AG04449 (cell line): ENCODE data around the gene TOLLIP.
"Not testable (repeated sequence)": the region's sequence is repeated elsewhere in the genome, so short reads cannot be mapped to it uniquely, and the experiment has no call there.

Experiments
- CTCF ChIA-PET: fragments of 350-600 bp; formaldehyde crosslinking; extraction: SDS; loops from one replicate; lab custom pipeline; 2021; ENCODE audit warnings: antibody characterized with exemption; lab: Yijun Ruan, JAX
- POLR2A ChIA-PET: fragments of 400-600, 350-600 bp; formaldehyde crosslinking; extraction: SDS; loops from one replicate; lab custom pipeline; 2020; ENCODE audit warnings: antibody characterized with exemption, inconsistent platforms; lab: Yijun Ruan, JAX
- DNase-seq: peaks from one replicate; pipeline ENCODE4 v3.0.0-alpha.2; 2010; ENCODE audit warnings: low read depth, low spot score
- H3K4me3 ChIP-seq: 2 replicates; pipeline ENCODE4 v1.5.1; 2011; ENCODE audit warnings: low read depth, mild to moderate bottlenecking, control low read depth, low read length
- TF ChIP-seq, protein P1 (sequence below): IDR thresholded peaks from one replicate; pipeline ENCODE4 v1.5.1; 2011; ENCODE audit warnings: mild to moderate bottlenecking, moderate library complexity, low read length, control low read depth, inconsistent platforms; ENCODE audit not compliant: insufficient read depth; ENCODE audit errors: missing control alignments

The TOLLIP gene

DNA sequence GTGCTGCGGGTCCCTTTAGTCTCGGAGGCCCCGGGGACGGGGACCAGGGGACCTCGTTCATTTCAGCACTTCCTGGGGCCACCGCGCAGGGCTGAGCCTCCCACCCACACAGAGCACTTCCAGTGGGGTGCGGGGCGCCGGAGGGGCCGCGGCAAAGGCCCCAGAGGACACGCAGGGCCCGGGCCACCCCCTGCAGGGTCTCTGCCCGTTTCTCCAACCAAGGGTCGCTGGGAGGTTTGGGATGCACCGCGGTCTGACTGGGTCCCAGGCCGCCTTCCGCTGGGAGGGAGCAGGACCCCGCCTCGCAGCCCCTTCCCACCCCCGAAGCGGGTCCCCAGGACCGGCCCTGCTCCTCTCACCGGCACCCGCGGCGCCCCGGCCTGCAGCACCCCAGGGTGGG is 37.5 kb downstream of the TOLLIP start:
- ChIA-PET CTCF (no interaction called here), POLR2A (no interaction called here)
- TF ChIP-seq, protein P1, sequence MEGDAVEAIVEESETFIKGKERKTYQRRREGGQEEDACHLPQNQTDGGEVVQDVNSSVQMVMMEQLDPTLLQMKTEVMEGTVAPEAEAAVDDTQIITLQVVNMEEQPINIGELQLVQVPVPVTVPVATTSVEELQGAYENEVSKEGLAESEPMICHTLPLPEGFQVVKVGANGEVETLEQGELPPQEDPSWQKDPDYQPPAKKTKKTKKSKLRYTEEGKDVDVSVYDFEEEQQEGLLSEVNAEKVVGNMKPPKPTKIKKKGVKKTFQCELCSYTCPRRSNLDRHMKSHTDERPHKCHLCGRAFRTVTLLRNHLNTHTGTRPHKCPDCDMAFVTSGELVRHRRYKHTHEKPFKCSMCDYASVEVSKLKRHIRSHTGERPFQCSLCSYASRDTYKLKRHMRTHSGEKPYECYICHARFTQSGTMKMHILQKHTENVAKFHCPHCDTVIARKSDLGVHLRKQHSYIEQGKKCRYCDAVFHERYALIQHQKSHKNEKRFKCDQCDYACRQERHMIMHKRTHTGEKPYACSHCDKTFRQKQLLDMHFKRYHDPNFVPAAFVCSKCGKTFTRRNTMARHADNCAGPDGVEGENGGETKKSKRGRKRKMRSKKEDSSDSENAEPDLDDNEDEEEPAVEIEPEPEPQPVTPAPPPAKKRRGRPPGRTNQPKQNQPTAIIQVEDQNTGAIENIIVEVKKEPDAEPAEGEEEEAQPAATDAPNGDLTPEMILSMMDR = no peak
- DNase-seq = no peak
- H3K4me3 ChIP-seq = no peak overlapping the region

GRCh38 chr11:1271406-1271805 is 38.0 kb downstream of the TOLLIP start:
- POLR2A ChIA-PET = no interaction called here
- DNase-seq = no peak
- CTCF ChIA-PET = no interaction called here
- TF ChIP-seq, protein P1 = no peak
- H3K4me3 ChIP-seq = no peak overlapping the region

- ChIA-PET POLR2A (no interaction called here), CTCF (no interaction called here)
- no peak overlapping the region for H3K4me3 ChIP-seq
- TF ChIP-seq, protein P1 = no peak
- DNase-seq = no peak
Measured at GRCh38 chr11:1271002-1271401, 38.4 kb downstream of the TOLLIP start.

- TF ChIP-seq, protein P1 = no peak
- POLR2A ChIA-PET = no interaction called here
- no peak overlapping the region for H3K4me3 ChIP-seq
- CTCF ChIA-PET = interaction anchor here (3.2 kb wide), 1 partner anchor 245 kb away, joined by 13 read pairs; no protein-coding TSS in a partner anchor
- no peak for DNase-seq
Measured at GRCh38 chr11:1270476-1270875, 39.0 kb downstream of the TOLLIP start.

- no peak for DNase-seq
- ChIA-PET POLR2A (no interaction called here), CTCF (interaction anchor here (1.4 to 3.2 kb wide), 2 partner anchors 8 to 246 kb away, joined by 3 to 13 read pairs; no protein-coding TSS in a partner anchor)
- no peak overlapping the region for H3K4me3 ChIP-seq
- TF ChIP-seq, protein P1 = no peak
Measured at GRCh38 chr11:1269957-1270356, 39.5 kb downstream of the TOLLIP start.

- H3K4me3 ChIP-seq = no peak overlapping the region
- CTCF ChIA-PET = interaction anchor here (3.2 kb wide), 1 partner anchor 248 kb away, joined by 13 read pairs; no protein-coding TSS in a partner anchor
- POLR2A ChIA-PET = no interaction called here
- TF ChIP-seq, protein P1 = no peak
- no peak for DNase-seq
Measured at GRCh38 chr11:1267441-1268100, 41.9 kb downstream of the TOLLIP start.

DNA sequence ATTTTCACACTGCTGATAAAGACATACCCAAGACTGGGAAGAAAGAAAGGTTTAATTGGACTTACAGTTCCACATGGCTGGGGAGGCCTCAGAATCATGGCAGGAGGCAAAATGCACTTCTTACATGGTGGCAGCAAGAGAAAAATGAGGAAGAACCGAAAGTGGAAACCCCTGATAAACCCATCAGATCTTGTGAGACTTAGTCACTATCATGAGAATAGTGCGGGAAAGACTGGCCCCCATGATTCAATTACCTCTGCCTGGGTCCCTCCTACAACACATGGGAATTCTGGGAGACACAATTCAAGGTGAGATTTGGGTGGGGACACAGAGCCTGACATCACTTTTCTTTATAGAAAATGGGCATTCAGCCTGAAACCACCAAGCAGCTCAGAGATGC is 42.5 kb downstream of the TOLLIP start:
- H3K4me3 ChIP-seq, CTCF ChIA-PET, DNase-seq, POLR2A ChIA-PET: not testable (repeated sequence)

- DNase-seq, POLR2A ChIA-PET, H3K4me3 ChIP-seq: not testable (repeated sequence)
- CTCF ChIA-PET = interaction anchor here (1.6 kb wide), 1 partner anchor 250 kb away, joined by 10 read pairs; no protein-coding TSS in a partner anchor
Measured at GRCh38 chr11:1265480-1265879, 44.0 kb downstream of the TOLLIP start.
